Articular chondrocyte of knee joint (primary cell): ENCODE data around the gene ZNF728. TPM values are rescaled to one million over a fixed set of nuclear protein-coding genes. Genes with fewer than 3 reads are reported as not detected.

Experiments used
- small RNA-seq: library from RNA; depleted of rRNA; stranded (forward); fragments of <200 nt; gene quantifications from one replicate; pipeline ENCODE3, GENCODE V24; 2012
- total RNA-seq: library from RNA; depleted of rRNA; stranded (reverse); fragments of >200 nt; gene quantifications from 2 replicates; pipeline ENCODE4 v1.2.3, GENCODE V29; 2012

The ZNF728 gene
- 0.39 and 0.76 TPM in 2 replicates for total RNA-seq

DNA sequence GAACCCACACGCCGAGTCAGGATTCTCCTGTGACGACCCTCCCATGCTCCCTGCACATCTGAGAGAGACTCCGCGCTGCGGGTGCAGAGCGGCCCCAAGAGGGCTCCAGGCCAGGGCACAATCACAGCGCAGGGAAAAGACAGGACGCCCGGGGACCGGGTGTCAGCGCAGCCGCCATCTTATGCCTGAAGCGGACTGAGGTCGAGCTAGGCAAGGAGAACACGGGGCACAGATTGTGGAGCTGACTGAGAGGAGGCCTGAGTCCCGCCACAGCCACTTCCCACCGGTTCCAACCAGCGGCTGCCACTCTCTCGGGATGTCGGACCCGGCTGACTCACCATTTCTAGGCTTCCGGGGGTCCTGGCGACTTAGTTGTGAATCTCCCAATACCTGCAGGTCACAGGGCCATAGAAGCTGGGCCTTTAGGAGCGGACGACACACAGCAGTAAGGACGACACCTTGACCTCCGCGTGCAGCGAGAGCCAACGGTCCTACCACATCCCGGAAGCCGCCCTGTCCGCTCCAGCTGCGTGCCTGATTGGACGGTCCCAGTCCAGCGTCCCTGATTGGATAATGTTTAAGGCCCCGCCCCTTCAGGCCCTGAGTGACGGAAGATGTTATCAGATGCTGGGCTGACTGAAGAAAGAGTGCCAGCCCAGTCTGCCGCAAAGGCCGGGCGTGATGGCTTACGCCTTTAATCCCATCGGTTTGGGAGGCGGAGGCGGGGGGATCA, at the start of gene ZNF728:
Gene ZNF728 (minus strand): TSS at position 487 of the 733 bp plus-strand sequence. CDS start 146 bp downstream, at position 341.

Small RNA genes lying within 50 kb of the gene (small RNA-seq; reads per million reads assigned to genes)
- not detected for gene AC022145.2

Other genes starting within 250 kb of the ZNF728 start
- under 0.01 TPM in 2 replicates for gene ZNF99, start 219.0 kb downstream of the ZNF728 start, total RNA-seq
- not detected in 2 replicates for gene ZNF723, start 170.9 kb downstream of the ZNF728 start, total RNA-seq
- gene ZNF730, start 113.8 kb upstream of the ZNF728 start, total RNA-seq: 2.1 and 2.6 TPM in 2 replicates
- 6.4 and 10.9 TPM in 2 replicates for gene ZNF724, start 247.2 kb upstream of the ZNF728 start, total RNA-seq